Neural progenitor cell (in vitro differentiated cells): ENCODE data around the gene DNAI4. TPM values are rescaled to one million over a fixed set of nuclear protein-coding genes. Genes with fewer than 3 reads are reported as not detected.

Experiments
- DNase-seq: peaks from one replicate; pipeline ENCODE4 v3.0.0-alpha.2; 2016; ENCODE audit warnings: low spot score
- H2AFZ ChIP-seq: fragments of 200-600 bp; sonication (generic); replicated peaks from 2 replicates; pipeline ENCODE4 v1.6.1; 2016; ENCODE audit warnings: antibody characterized with exemption
- H3F3A ChIP-seq: fragments of 200-600 bp; sonication (generic); 2 replicates; pipeline ENCODE4 v1.6.1; 2016; ENCODE audit warnings: antibody characterized with exemption, low read depth
- H3K27ac ChIP-seq: fragments of 200-600 bp; sonication (generic); 2 replicates; pipeline ENCODE4 v1.5.1; 2016; ENCODE audit warnings: mild to moderate bottlenecking
- H3K27me3 ChIP-seq: fragments of 200-600 bp; sonication (generic); 2 replicates; pipeline ENCODE4 v1.6.1; 2016; ENCODE audit warnings: mild to moderate bottlenecking, moderate library complexity
- H3K36me3 ChIP-seq: fragments of 200-600 bp; sonication (generic); 2 replicates; pipeline ENCODE4 v1.5.1; 2016
- H3K4me1 ChIP-seq: fragments of 200-600 bp; sonication (generic); 2 replicates; pipeline ENCODE4 v1.6.1; 2016; ENCODE audit warnings: mixed run types
- H3K4me2 ChIP-seq: fragments of 200-600 bp; sonication (generic); 2 replicates; pipeline ENCODE4 v1.6.1; 2016
- H3K4me3 ChIP-seq: fragments of 200-600 bp; sonication (generic); 2 replicates; pipeline ENCODE4 v1.5.1; 2016
- H3K79me2 ChIP-seq: fragments of 200-600 bp; sonication (generic); 2 replicates; pipeline ENCODE4 v1.6.1; 2016; ENCODE audit warnings: low read depth
- H3K9ac ChIP-seq: fragments of 200-600 bp; sonication (generic); 2 replicates; pipeline ENCODE4 v1.6.1; 2016
- H3K9me3 ChIP-seq: fragments of 200-600 bp; sonication (generic); 2 replicates; pipeline ENCODE4 v1.5.1; 2016; ENCODE audit warnings: low read depth
- H4K20me1 ChIP-seq: fragments of 200-600 bp; sonication (generic); 2 replicates; pipeline ENCODE4 v1.6.1; 2016; ENCODE audit warnings: low read depth
- H3K27ac Mint-ChIP-seq: 3 replicates; pipeline ENCODE4 v1.8.0; 2021; ENCODE audit warnings: mixed read lengths
- H3K27me3 Mint-ChIP-seq: 2 replicates; pipeline ENCODE4 v1.8.0; 2022; ENCODE audit warnings: low read depth, mild to moderate bottlenecking, inconsistent platforms, moderate library complexity, mixed read lengths; ENCODE audit not compliant: insufficient read depth
- H3K36me3 Mint-ChIP-seq: 3 replicates; pipeline ENCODE4 v1.8.0; 2021; ENCODE audit warnings: mixed read lengths
- H3K4me1 Mint-ChIP-seq: 3 replicates; pipeline ENCODE4 v1.8.0; 2021; ENCODE audit warnings: mixed read lengths
- H3K4me3 Mint-ChIP-seq: 3 replicates; pipeline ENCODE4 v1.8.0; 2021; ENCODE audit warnings: mild to moderate bottlenecking, moderate library complexity, mixed read lengths
- H3K9me3 Mint-ChIP-seq: 3 replicates; pipeline ENCODE4 v1.8.0; 2020; ENCODE audit warnings: mixed read lengths
- CTCF ChIP-seq: fragments of 200-600 bp; sonication (generic); IDR thresholded peaks from 2 replicates; pipeline ENCODE4 v1.5.1; 2017; ENCODE audit warnings: antibody characterized with exemption, mild to moderate bottlenecking
- EZH2 ChIP-seq: fragments of 200-600 bp; sonication (generic); IDR thresholded peaks from 2 replicates; pipeline ENCODE4 v1.6.1; 2017; ENCODE audit warnings: antibody characterized with exemption, mild to moderate bottlenecking, moderate library complexity
- EZH2phosphoT487 ChIP-seq: fragments of 200-600 bp; sonication (generic); IDR thresholded peaks from 2 replicates; pipeline ENCODE4 v1.6.1; 2017; ENCODE audit warnings: antibody characterized with exemption
- total RNA-seq: library from RNA; depleted of rRNA; stranded (reverse); fragments of >200 nt; gene quantifications from 2 replicates; pipeline ENCODE4 v1.2.3, GENCODE V29; 2015; ENCODE audit warnings: low replicate concordance

DNAI4 gene
- total RNA-seq, 1 donor from 2014 or later = 3.2 TPM

- Histone ChIP-seq H3K9ac (no peak overlapping the region), H3K36me3 (no peaks in the 10 kb centered on the region), H3K4me3 (no peak overlapping the region), H3K27me3 (no peaks in the 10 kb centered on the region), H3F3A (no peaks in the 10 kb centered on the region), H3K4me1 (no peaks in the 10 kb centered on the region), H3K9me3 (no peaks in the 10 kb centered on the region), H3K4me2 (no peak overlapping the region), H3K27ac (no peak overlapping the region), H2AFZ (no peak overlapping the region), H4K20me1 (peaks cover 26% of the 10 kb centered on the region), H3K79me2 (peaks cover 79% of the 10 kb centered on the region)
- Mint-ChIP-seq H3K27me3 (no peaks in the 10 kb centered on the region), H3K9me3 (no peaks in the 10 kb centered on the region), H3K4me1 (peaks cover 2% of the 10 kb centered on the region), H3K27ac (no peak overlapping the region), H3K36me3 (peaks cover 5% of the 10 kb centered on the region), H3K4me3 (no peak overlapping the region)
- TF ChIP-seq EZH2phosphoT487 = no peak
- no peak for DNase-seq
Measured at GRCh38 chr1:66940981-66941380, 16.3 kb upstream of the DNAI4 start.

DNA sequence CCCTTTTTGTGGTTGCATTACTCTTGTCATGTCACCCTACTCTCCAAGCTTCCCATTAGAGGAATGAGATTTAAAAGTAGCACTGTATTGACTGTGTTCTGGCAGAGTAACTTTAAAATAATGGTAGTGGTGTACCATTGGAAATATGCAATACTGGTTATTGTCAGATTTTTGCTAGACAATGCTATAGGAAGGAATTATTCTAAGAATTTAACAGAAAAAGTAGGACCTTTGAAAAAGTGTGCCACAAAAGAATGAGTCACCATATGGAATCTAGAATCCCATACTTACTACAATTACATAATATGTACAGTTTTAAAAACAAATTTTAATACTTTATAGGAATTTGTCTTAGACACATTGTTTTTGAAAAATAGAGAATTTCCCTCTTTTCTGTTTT is 14.0 kb upstream of the DNAI4 start:
- Histone ChIP-seq H3K27me3 (no peaks in the 10 kb centered on the region), H3F3A (no peaks in the 10 kb centered on the region), H3K9me3 (no peaks in the 10 kb centered on the region), H3K4me1 (no peaks in the 10 kb centered on the region), H3K36me3 (peaks cover 5% of the 10 kb centered on the region), H2AFZ (no peak overlapping the region), H3K9ac (no peak overlapping the region), H3K4me2 (no peak overlapping the region), H3K27ac (no peak overlapping the region), H4K20me1 (peaks cover 40% of the 10 kb centered on the region), H3K4me3 (no peak overlapping the region), H3K79me2 (peaks cover 92% of the 10 kb centered on the region)
- TF ChIP-seq CTCF = no peak
- Mint-ChIP-seq H3K36me3 (peaks cover 9% of the 10 kb centered on the region), H3K27me3 (no peaks in the 10 kb centered on the region), H3K4me1 (peaks cover 5% of the 10 kb centered on the region), H3K9me3 (no peaks in the 10 kb centered on the region), H3K27ac (no peak overlapping the region), H3K4me3 (no peak overlapping the region)
- DNase-seq = no peak

DNA sequence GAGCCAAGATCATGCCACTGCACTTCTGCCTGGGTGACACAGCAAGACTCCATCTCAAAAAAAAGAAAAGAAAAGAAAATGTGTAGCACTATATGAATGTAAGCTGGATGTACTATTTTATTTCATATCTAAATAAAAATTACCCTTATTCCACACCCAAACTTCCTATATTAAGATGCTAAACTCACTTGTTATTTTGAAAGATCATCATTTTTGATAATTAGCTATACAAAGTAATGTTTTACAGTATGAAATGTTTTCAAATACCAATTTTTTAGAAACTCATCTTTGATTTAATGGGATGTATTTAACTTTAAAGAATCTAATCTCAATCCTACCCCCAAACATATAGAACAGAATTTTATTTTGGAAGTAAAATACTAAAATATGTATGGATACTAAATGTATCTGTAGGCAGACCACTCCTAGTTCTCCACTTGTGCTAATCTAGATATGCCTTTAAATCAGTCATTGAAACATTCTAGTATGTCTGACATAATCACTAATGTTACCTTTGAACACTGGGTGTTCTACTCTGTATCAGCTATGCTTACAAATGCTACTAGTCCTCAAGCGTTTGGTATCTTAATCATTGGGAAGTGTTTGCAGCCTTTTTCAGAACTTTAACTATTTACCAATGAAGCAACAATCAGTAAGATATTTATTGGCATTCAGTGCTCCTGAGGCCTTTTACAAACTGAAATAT is 13.0 kb upstream of the DNAI4 start:
- Histone ChIP-seq H3F3A (no peaks in the 10 kb centered on the region), H3K4me1 (peaks cover 7% of the 10 kb centered on the region), H3K27me3 (no peaks in the 10 kb centered on the region), H3K4me3 (no peak overlapping the region), H2AFZ (no peak overlapping the region), H3K9ac (no peak overlapping the region), H3K4me2 (no peak overlapping the region), H3K27ac (no peak overlapping the region), H3K36me3 (peaks cover 5% of the 10 kb centered on the region), H4K20me1 (peaks cover 43% of the 10 kb centered on the region), H3K79me2 (peaks cover 97% of the 10 kb centered on the region), H3K9me3 (no peaks in the 10 kb centered on the region)
- no peak for TF ChIP-seq EZH2phosphoT487
- no peak for TF ChIP-seq EZH2
- TF ChIP-seq CTCF = no peak
- peaks cover 12% of the 10 kb centered on the region for H3K4me1 Mint-ChIP-seq
- H3K9me3 Mint-ChIP-seq = no peaks in the 10 kb centered on the region
- H3K27ac Mint-ChIP-seq = no peak overlapping the region
- no peaks in the 10 kb centered on the region for H3K27me3 Mint-ChIP-seq
- no peak overlapping the region for H3K4me3 Mint-ChIP-seq
- no peak for DNase-seq
- peaks cover 9% of the 10 kb centered on the region for H3K36me3 Mint-ChIP-seq

GRCh38 chr1:66933887-66934700 is 9.4 kb upstream of the DNAI4 start:
- H3K4me1 ChIP-seq = peaks cover 22% of the 10 kb centered on the region
- no peak for TF ChIP-seq CTCF
- no peak for TF ChIP-seq EZH2phosphoT487
- no peak for TF ChIP-seq EZH2
- H3K36me3 Mint-ChIP-seq = peaks cover 9% of the 10 kb centered on the region

More at GRCh38 chr1:66933887-66934700, 9.4 kb upstream of the DNAI4 start:
- Histone ChIP-seq H3K9ac (no peak overlapping the region), H3K36me3 (peaks cover 5% of the 10 kb centered on the region), H3K9me3 (no peaks in the 10 kb centered on the region), H3K27me3 (no peaks in the 10 kb centered on the region), H3K4me3 (no peak overlapping the region), H3F3A (peaks cover 20% of the 10 kb centered on the region), H2AFZ (no peak overlapping the region), H4K20me1 (peaks cover 38% of the 10 kb centered on the region), H3K79me2 (peaks cover 90% of the 10 kb centered on the region), H3K27ac (no peak overlapping the region), H3K4me2 (no peak overlapping the region)
- H3K27ac Mint-ChIP-seq = no peak overlapping the region
- H3K9me3 Mint-ChIP-seq = no peaks in the 10 kb centered on the region
- H3K27me3 Mint-ChIP-seq = no peaks in the 10 kb centered on the region
- H3K4me1 Mint-ChIP-seq = peaks cover 31% of the 10 kb centered on the region
- no peak overlapping the region for H3K4me3 Mint-ChIP-seq
- no peak for DNase-seq
